Uterus (tissue), 2 donors: ENCODE results near the gene ABI2.

Experiments used
- POLR2A ChIP-seq, 2 donors: fragments of 450-650 bp; IDR thresholded peaks; one replicate each; pipeline ENCODE4 v1.6.1; 2016; ENCODE audit warnings: antibody characterized with exemption in 2 of 2, mild to moderate bottlenecking in 1 of 2, moderate library complexity in 1 of 2
- TF ChIP-seq, protein P1 (sequence below), 4 experiments: fragments of 200-600 bp in 2 of 4; fragments of 450-650 bp in 2 of 4; sonication (generic) in 2 of 4; IDR thresholded peaks; one replicate each; pipeline ENCODE4 v1.5.1; 2016 to 2019; ENCODE audit warnings: antibody characterized with exemption in 4 of 4, mild to moderate bottlenecking in 2 of 4, moderate library complexity in 1 of 4

DNA sequence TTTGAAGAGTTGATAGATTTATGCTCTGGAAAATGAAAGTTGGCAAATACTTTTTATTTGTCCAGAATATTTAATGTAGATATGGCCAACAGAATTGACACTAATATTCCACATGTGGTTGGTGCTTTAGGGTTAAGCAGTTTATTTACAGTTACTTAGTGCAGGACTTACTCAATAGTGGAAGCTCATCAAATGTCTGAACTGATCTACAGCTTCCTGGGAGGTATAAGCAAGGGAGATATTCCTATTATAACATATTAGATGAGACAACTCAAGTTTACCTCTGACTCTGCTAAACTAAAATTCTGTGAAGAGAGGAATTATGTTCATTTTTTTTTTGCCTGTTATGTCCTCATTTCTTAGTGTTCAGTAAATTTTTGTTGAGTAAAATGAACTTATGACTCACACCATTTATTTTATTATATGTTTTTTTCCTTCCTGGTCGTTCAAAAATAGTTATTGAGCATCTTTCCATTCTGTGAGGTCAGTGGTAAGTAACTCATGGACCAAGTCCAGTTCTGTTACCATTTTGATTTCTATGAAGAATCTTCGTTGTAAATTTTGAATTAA, 13.6 kb downstream of the ABI2 start:
- TF ChIP-seq, protein P1, sequence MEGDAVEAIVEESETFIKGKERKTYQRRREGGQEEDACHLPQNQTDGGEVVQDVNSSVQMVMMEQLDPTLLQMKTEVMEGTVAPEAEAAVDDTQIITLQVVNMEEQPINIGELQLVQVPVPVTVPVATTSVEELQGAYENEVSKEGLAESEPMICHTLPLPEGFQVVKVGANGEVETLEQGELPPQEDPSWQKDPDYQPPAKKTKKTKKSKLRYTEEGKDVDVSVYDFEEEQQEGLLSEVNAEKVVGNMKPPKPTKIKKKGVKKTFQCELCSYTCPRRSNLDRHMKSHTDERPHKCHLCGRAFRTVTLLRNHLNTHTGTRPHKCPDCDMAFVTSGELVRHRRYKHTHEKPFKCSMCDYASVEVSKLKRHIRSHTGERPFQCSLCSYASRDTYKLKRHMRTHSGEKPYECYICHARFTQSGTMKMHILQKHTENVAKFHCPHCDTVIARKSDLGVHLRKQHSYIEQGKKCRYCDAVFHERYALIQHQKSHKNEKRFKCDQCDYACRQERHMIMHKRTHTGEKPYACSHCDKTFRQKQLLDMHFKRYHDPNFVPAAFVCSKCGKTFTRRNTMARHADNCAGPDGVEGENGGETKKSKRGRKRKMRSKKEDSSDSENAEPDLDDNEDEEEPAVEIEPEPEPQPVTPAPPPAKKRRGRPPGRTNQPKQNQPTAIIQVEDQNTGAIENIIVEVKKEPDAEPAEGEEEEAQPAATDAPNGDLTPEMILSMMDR (IDR thresholded peaks at IDR 0.05), result no peak
- TF ChIP-seq POLR2A (IDR thresholded peaks at IDR 0.05), result no peak
